ENCODE results near the gene BCAT1. TPM values are rescaled to one million over a fixed set of nuclear protein-coding genes. Genes with fewer than 3 reads are reported as not detected.
"Not testable (repeated sequence)": the region's sequence is repeated elsewhere in the genome, so short reads cannot be mapped to it uniquely, and the experiment has no call there.

The BCAT1 gene
- total and polyA plus RNA-seq, 12 donors, result 0.95 to 17.0 (median 2.7) TPM

DNA sequence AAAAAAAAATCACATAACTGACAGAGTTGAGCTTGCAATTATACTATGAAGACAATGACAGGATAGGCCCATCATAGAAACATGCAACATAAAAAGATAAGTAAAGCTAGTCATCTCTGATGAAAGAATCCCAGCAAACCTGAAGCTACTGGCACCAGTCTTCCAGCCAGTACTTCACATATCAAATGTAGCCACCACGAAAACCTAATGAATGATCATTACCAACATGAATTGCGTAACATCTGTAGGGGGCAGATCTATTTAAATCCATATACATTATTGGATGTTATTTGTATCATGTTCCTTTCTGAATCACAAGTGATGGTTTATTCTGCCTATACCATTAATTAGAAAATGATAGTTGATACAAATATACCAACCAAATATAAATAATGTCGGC is 73.9 kb downstream of the BCAT1 start:
- Histone ChIP-seq H3K4me1 (no peaks in the 10 kb centered on the region), H3K36me3 (peaks cover 0 to 35% (median 0%) of the 10 kb centered on the region in 9 donors), H3K27me3 (no peaks in the 10 kb centered on the region), H3K27ac (no peak overlapping the region), H3K9me3 (no peaks in the 10 kb centered on the region), H3K4me3 (no peak overlapping the region)
- TF ChIP-seq, protein P1, sequence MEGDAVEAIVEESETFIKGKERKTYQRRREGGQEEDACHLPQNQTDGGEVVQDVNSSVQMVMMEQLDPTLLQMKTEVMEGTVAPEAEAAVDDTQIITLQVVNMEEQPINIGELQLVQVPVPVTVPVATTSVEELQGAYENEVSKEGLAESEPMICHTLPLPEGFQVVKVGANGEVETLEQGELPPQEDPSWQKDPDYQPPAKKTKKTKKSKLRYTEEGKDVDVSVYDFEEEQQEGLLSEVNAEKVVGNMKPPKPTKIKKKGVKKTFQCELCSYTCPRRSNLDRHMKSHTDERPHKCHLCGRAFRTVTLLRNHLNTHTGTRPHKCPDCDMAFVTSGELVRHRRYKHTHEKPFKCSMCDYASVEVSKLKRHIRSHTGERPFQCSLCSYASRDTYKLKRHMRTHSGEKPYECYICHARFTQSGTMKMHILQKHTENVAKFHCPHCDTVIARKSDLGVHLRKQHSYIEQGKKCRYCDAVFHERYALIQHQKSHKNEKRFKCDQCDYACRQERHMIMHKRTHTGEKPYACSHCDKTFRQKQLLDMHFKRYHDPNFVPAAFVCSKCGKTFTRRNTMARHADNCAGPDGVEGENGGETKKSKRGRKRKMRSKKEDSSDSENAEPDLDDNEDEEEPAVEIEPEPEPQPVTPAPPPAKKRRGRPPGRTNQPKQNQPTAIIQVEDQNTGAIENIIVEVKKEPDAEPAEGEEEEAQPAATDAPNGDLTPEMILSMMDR (IDR thresholded peaks at IDR 0.05), result no peak
- 98 to 99% methylated on average over 3 of the region's 3 CpGs for WGBS, 2 donors
- no peak for DNase-seq
- intact Hi-C loops (cut with DNase I), result no loop called here
- no peak for ATAC-seq

DNA sequence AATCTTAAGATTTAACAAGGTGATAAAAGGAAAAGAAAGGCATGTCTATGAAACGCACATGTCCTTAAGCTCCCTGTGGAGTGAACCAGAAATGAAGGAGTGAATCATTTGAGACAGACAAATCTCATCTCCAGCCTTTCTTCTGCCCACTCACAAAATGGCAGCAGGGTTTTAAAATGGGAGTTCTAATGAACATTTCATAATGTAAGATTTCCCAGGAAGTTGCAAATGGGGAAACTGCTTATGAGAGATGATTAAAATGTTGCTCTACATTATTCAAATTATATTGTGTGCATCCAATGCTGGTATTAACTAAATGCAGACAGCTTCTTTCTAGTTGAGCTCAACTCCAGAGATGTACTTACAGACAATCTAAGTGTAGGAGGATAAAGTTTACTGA is 76.7 kb downstream of the BCAT1 start:
- Histone ChIP-seq H3K27me3 (no peaks in the 10 kb centered on the region), H3K9me3 (peaks cover 0 to 4% (median 0%) of the 10 kb centered on the region in 11 donors), H3K36me3 (peaks cover 0 to 27% (median 0%) of the 10 kb centered on the region in 9 donors), H3K4me3 (no peak overlapping the region), H3K27ac (no peak overlapping the region), H3K4me1 (no peaks in the 10 kb centered on the region)
- DNase-seq, result no peak
- ATAC-seq, result no peak
- TF ChIP-seq, protein P1 (IDR thresholded peaks at IDR 0.05), result no peak
- intact Hi-C loops (cut with DNase I), result no loop called here
- WGBS, 2 donors, result 77 to 86% methylated on average over 1 of the region's 1 CpG

DNA sequence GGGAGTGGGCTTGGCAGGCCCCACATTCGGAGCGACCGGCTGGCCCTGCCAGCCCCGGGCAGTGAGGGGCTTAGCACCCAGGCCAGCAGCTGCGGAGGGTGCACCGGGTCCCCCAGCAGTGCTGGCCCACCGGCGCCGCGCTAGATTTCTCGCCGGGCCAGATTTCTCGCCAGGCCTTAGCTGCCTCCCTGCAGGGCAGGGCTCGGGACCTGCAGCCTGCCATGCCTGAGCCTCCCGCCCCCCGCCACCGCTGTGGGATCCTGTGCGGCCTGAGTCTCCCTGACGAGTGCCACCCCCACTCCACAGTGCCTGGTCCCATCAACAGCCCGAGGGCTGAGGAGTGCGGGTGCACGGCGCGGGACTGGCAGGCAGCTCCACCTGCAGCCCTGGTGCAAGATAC is 82.8 kb downstream of the BCAT1 start:
- H3K27me3 ChIP-seq; H3K9me3 ChIP-seq; intact Hi-C loops (cut with DNase I); DNase-seq; ATAC-seq; H3K4me3 ChIP-seq; H3K27ac ChIP-seq; H3K4me1 ChIP-seq: not testable (repeated sequence)
- WGBS, 2 donors, result 98% methylated on average over 24 of the region's 24 CpGs
- peaks cover 0 to 19% (median 0%) of the 10 kb centered on the region in 9 donors for H3K36me3 ChIP-seq

DNA sequence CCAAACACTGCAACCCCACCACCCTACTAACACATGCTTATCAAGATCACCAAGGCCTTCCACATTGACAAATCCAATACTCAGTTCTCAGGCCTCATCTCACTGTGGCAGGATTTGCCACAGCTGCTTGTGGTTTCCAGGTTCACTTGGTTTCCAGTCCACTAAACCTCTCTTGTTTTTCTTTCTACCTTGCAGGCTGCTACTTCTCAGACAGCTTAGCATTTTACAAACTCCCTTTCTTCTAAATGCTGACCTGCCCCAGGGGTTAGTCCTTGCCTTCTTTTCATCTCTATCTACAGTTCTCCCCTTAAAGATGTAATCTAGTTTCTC is 84.1 kb downstream of the BCAT1 start:
- peaks cover 0 to 16% (median 0%) of the 10 kb centered on the region in 9 donors for H3K36me3 ChIP-seq
- intact Hi-C loops (cut with DNase I), result no loop called here
- no peak for ATAC-seq
- H3K4me1 ChIP-seq, result peaks cover 0 to 9% (median 0%) of the 10 kb centered on the region in 9 donors
- no peak overlapping the region for H3K27ac ChIP-seq
- TF ChIP-seq, protein P1 (IDR thresholded peaks at IDR 0.05), result no peak
- no peak overlapping the region for H3K4me3 ChIP-seq
- no peaks in the 10 kb centered on the region for H3K27me3 ChIP-seq
- H3K9me3 ChIP-seq, result peaks cover 0 to 4% (median 0%) of the 10 kb centered on the region in 11 donors
- no peak for DNase-seq

DNA sequence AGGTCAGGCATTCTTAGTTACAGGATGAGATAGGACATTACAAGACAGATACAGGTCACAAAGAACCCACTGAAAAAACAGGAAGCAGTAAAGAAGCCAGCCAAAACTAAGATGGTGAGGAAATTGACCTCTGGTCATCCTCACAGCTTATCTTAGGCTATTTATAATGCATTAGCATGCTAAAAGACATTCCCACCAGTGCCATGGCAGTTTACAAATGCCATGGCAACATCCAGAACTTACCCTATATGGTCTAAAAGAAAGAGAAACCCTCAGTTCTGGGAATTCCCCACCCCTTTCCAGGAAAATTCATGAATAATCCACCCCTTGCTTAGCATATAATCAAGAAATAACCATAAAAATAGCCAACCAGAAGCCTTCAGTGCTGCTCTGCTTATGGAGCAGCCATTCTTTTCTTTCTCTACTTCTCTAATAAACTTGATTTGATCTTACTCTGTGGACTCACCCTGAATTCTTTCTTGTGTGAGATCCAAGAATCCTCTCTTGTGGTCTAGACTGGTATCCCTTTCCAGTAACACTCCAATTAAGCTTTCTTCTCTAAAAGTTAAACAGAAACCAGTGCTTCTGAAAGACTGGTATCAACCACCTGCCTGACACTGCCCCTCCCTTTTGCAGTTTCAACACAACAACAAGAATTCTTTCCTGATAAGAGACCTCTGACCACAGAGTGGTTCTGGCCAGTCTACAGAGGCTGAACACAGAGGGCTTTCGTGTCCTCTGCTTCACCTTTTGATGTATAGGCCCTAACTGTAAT is 86.9 kb downstream of the BCAT1 start:
- Histone ChIP-seq H3K27me3 (no peaks in the 10 kb centered on the region), H3K4me3 (no peak overlapping the region), H3K4me1 (peaks cover 0 to 9% (median 0%) of the 10 kb centered on the region in 9 donors), H3K36me3 (peaks cover 0 to 6% (median 0%) of the 10 kb centered on the region in 9 donors), H3K9me3 (no peaks in the 10 kb centered on the region), H3K27ac (no peak overlapping the region)
- TF ChIP-seq, protein P1 (IDR thresholded peaks at IDR 0.05), result no peak
- intact Hi-C loops (cut with DNase I), result no loop called here
- ATAC-seq (no peak), DNase-seq (no peak)
- WGBS, 2 donors, result 90 to 93% methylated on average over 1 of the region's 1 CpG

Data from heart right ventricle (tissue), 16 donors.